Tibial nerve (tissue), 4 donors: Measurements from ENCODE around the gene VPS13D. TPM values are rescaled to one million over a fixed set of nuclear protein-coding genes. Genes with fewer than 3 reads are reported as not detected.

Experiments
- DNase-seq, 2 donors: peaks; one replicate each; pipeline ENCODE4 v3.0.0-alpha.2; 2019; ENCODE audit warnings: low spot score in 2 of 2
- H3K27ac ChIP-seq, 4 donors: fragments of 200-600 bp; sonication (generic) in 3 of 4; one replicate each; pipeline ENCODE4 v1.5.1; 2017 to 2019; ENCODE audit warnings: mild to moderate bottlenecking in 1 of 4
- H3K27me3 ChIP-seq, 2 donors: fragments of 200-600 bp; sonication (generic) in 1 of 2; one replicate each; pipeline versions ENCODE4 v1.5.1 to v1.6.0; 2017 to 2019
- H3K36me3 ChIP-seq, 3 donors: fragments of 200-600 bp; sonication (generic); one replicate each; pipeline ENCODE4 v1.5.1; 2018 to 2019
- H3K4me1 ChIP-seq, 4 donors: fragments of 200-600 bp; sonication (generic) in 3 of 4; one replicate each; pipeline ENCODE4 v1.5.1; 2017 to 2019
- H3K4me3 ChIP-seq, 4 donors: fragments of 200-600 bp; sonication (generic) in 3 of 4; one replicate each; pipeline ENCODE4 v1.5.1; 2017 to 2019; ENCODE audit warnings: mild to moderate bottlenecking in 1 of 4, moderate library complexity in 1 of 4
- H3K9me3 ChIP-seq, 4 donors: fragments of 200-600 bp; sonication (generic) in 3 of 4; one replicate each; pipeline ENCODE4 v1.5.1; 2017 to 2019
- EP300 ChIP-seq, 2 donors: sonication (generic); formaldehyde crosslinking; IDR thresholded peaks; one replicate each; pipeline ENCODE4 v1.6.1; 2017; ENCODE audit warnings: antibody characterized with exemption in 2 of 2, mild to moderate bottlenecking in 1 of 2
- POLR2A ChIP-seq, 2 donors: fragments of 450-650 bp; IDR thresholded peaks; one replicate each; pipeline ENCODE4 v1.6.1; 2017; ENCODE audit warnings: antibody characterized with exemption in 2 of 2, mild to moderate bottlenecking in 2 of 2, moderate library complexity in 2 of 2
- WGBS, 2 donors: methylation state at CpG; one replicate each; pipeline ENCODE4 v1.1.5; 2018; 5-methylcytosine and 5-hydroxymethylcytosine counted together
- total RNA-seq, 4 donors: library from RNA; depleted of rRNA; stranded (reverse); fragments of >200 nt; gene quantifications; one replicate each; pipeline ENCODE4 v1.1.0, GENCODE V29; 2016
- TF ChIP-seq, protein P1 (sequence below), 5 experiments: fragments of 200-600 bp in 3 of 5; fragments of 450-650 bp in 2 of 5; sonication (generic) in 3 of 5; IDR thresholded peaks; one replicate each; pipeline ENCODE4 v1.5.1; 2016 to 2019; ENCODE audit warnings: antibody characterized with exemption in 5 of 5, mild to moderate bottlenecking in 3 of 5, moderate library complexity in 2 of 5

VPS13D gene
- total RNA-seq, 4 donors from 2014 or later, result 99.2 to 132 (median 110) TPM

DNA sequence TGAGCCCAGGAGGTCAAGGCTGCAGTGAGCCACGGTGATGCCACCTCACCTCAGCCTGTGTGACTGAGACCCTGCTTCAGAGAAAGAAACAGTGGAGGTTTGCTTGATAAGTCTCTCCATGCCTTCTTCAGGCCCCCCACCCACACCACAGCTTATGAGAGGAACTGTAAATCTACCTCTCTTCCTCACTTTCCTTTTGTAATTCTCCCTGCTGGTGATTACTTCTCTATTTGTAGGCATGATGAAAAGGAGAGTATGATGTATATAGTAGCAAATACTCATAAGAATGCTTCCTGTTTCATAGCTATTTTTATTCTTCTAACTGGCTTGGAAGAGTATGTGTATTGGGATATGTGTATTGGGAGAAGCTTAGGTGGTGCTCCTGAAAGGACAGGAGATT, 186.3 kb downstream of the VPS13D start:
- no peaks in the 10 kb centered on the region for H3K9me3 ChIP-seq
- H3K4me1 ChIP-seq, result peaks cover 0 to 16% (median 2%) of the 10 kb centered on the region in 4 donors
- no peak for DNase-seq
- no peak overlapping the region for H3K4me3 ChIP-seq
- H3K27ac ChIP-seq, result peak overlapping the region in 1 of 4 donors; percentile 0
- TF ChIP-seq EP300 (IDR thresholded peaks at IDR 0.05), result no peak
- no peak for TF ChIP-seq POLR2A (IDR thresholded peaks at IDR 0.05)
- TF ChIP-seq, protein P1, sequence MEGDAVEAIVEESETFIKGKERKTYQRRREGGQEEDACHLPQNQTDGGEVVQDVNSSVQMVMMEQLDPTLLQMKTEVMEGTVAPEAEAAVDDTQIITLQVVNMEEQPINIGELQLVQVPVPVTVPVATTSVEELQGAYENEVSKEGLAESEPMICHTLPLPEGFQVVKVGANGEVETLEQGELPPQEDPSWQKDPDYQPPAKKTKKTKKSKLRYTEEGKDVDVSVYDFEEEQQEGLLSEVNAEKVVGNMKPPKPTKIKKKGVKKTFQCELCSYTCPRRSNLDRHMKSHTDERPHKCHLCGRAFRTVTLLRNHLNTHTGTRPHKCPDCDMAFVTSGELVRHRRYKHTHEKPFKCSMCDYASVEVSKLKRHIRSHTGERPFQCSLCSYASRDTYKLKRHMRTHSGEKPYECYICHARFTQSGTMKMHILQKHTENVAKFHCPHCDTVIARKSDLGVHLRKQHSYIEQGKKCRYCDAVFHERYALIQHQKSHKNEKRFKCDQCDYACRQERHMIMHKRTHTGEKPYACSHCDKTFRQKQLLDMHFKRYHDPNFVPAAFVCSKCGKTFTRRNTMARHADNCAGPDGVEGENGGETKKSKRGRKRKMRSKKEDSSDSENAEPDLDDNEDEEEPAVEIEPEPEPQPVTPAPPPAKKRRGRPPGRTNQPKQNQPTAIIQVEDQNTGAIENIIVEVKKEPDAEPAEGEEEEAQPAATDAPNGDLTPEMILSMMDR (IDR thresholded peaks at IDR 0.05), result no peak
- WGBS, 2 donors, result 80 to 83% methylated on average over 1 of the region's 1 CpG
- no peaks in the 10 kb centered on the region for H3K27me3 ChIP-seq
- peaks cover 0 to 45% (median 0%) of the 10 kb centered on the region in 3 donors for H3K36me3 ChIP-seq

DNA sequence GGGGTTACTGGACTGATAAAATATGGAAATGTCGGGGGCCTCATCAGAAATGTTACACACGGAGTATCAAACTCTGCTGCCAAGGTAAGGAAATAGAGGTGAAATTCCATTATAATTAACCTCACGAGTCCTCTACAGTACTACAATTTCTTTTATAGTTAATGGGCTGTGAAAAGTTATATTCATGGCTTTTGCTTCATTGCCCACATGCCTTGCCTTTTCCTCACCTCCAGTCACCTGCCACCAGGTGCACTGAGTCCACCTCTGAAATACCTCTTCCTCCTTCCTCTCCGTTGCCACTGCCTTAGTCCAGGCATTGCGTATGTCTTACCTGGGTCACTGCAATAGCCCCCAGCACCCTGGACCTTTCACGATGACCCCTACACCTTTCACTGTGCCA, 186.9 kb downstream of the VPS13D start:
- TF ChIP-seq EP300 (IDR thresholded peaks at IDR 0.05) (no peak), POLR2A (IDR thresholded peaks at IDR 0.05) (no peak)
- TF ChIP-seq, protein P1 (IDR thresholded peaks at IDR 0.05), result no peak
- Histone ChIP-seq H3K4me3 (no peak overlapping the region), H3K27me3 (no peaks in the 10 kb centered on the region), H3K36me3 (peaks cover 0 to 41% (median 0%) of the 10 kb centered on the region in 3 donors), H3K4me1 (peaks cover 0 to 22% (median 3%) of the 10 kb centered on the region in 4 donors), H3K27ac (no peak overlapping the region), H3K9me3 (no peaks in the 10 kb centered on the region)
- no peak for DNase-seq
- WGBS, 2 donors, result 89 to 90% methylated on average over 6 of the region's 6 CpGs

DNA sequence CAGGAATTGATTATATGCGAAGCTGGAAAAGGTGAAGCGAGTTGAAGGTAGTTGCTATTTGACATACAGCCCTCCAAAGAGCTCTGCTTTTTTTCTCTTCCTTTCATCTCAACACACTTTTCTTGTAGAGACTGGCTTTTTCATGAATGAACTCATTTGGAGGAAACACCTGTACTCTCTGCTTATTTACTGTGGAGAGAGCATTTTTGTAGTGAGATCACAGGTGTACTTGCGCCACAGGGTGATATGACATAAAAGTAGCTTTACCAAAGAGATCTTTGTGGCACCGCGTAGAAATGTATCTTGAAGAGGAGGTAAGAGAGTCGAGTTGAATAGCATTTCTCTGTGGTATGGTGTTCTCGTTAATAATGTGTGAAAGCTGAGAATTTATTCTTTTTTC, 187.6 kb downstream of the VPS13D start:
- DNase-seq, result no peak
- H3K27ac ChIP-seq, result no peak overlapping the region
- H3K4me1 ChIP-seq, result peaks cover 0 to 28% (median 5%) of the 10 kb centered on the region in 4 donors
- 90 to 93% methylated on average over 7 of the region's 7 CpGs for WGBS, 2 donors
- H3K36me3 ChIP-seq, result peaks cover 0 to 39% (median 0%) of the 10 kb centered on the region in 3 donors
- no peaks in the 10 kb centered on the region for H3K9me3 ChIP-seq
- TF ChIP-seq, protein P1 (IDR thresholded peaks at IDR 0.05), result no peak
- no peak for TF ChIP-seq EP300 (IDR thresholded peaks at IDR 0.05)
- TF ChIP-seq POLR2A (IDR thresholded peaks at IDR 0.05), result no peak
- H3K27me3 ChIP-seq, result no peaks in the 10 kb centered on the region
- no peak overlapping the region for H3K4me3 ChIP-seq

DNA sequence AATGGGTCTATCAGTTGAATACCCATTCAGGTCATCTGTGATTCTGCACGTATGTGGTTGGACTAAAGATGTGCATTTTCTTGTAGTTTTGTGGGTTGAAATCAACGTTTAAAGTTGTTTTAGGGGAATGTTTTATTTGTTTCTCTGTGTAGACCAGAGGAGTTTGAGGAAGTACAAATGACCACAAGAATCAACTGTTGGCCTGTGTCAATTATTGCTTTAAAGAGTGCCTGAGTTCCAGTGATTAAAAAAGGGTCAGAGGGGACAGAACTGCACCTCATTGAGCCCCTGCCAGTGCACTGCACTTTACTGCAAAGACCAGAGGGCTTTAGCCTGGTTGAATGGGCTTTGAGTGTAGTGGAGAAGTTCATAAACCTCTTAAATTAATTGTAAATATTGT, 190.3 kb downstream of the VPS13D start:
- peaks cover 0 to 39% (median 0%) of the 10 kb centered on the region in 3 donors for H3K36me3 ChIP-seq
- no peak overlapping the region for H3K4me3 ChIP-seq
- DNase-seq, result no peak
- H3K9me3 ChIP-seq, result no peaks in the 10 kb centered on the region
- H3K4me1 ChIP-seq, result peaks cover 0 to 47% (median 18%) of the 10 kb centered on the region in 4 donors
- no peaks in the 10 kb centered on the region for H3K27me3 ChIP-seq
- TF ChIP-seq EP300 (IDR thresholded peaks at IDR 0.05) (no peak), POLR2A (IDR thresholded peaks at IDR 0.05) (no peak)
- TF ChIP-seq, protein P1 (IDR thresholded peaks at IDR 0.05), result no peak
- H3K27ac ChIP-seq, result peak overlapping the region in 1 of 4 donors; percentile 12
- WGBS, 2 donors, result 57 to 58% methylated on average over 2 of the region's 2 CpGs

DNA sequence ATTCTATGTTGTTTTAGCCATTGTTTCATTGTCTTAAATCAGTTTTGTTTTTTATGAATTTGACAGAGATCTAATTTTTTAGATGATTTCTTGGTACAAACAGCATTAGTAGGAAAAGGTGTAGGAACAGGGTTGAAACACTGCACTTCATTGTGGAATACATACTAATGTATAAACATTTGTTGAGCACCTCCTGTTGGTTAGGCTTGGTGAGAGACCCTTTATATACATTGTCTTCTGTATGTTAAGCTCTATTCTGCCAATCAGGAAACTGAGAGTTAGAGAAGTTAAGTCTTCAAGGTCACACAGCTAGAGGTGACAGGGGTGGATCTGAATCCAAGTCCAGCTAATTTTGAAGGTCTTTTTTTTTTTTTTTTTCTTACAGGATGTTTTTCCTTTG, 192.7 kb downstream of the VPS13D start:
- H3K9me3 ChIP-seq, result no peaks in the 10 kb centered on the region
- H3K27ac ChIP-seq, result peak overlapping the region in 3 of 4 donors; percentile 29 to 79 (median 72)
- peaks cover 0 to 60% (median 22%) of the 10 kb centered on the region in 4 donors for H3K4me1 ChIP-seq
- no peak for DNase-seq
- no peaks in the 10 kb centered on the region for H3K27me3 ChIP-seq
- no peak overlapping the region for H3K4me3 ChIP-seq
- TF ChIP-seq EP300 (IDR thresholded peaks at IDR 0.05), result no peak
- TF ChIP-seq, protein P1 (IDR thresholded peaks at IDR 0.05), result no peak
- TF ChIP-seq POLR2A (IDR thresholded peaks at IDR 0.05), result no peak
- peaks cover 0 to 19% (median 0%) of the 10 kb centered on the region in 3 donors for H3K36me3 ChIP-seq
